OCI-LY1 (cell line): ENCODE results near the gene C1QTNF1.

Experiments used
- H2AFZ ChIP-seq: fragments of 200-600 bp; sonication (generic), shearing (Covaris generic); 2 replicates; pipeline ENCODE4 v1.6.0; 2014; ENCODE audit warnings: antibody characterized with exemption, mild to moderate bottlenecking, low read length
- H3F3A ChIP-seq: fragments of 200-600 bp; sonication (generic), shearing (Covaris generic); 2 replicates; pipeline ENCODE4 v1.6.0; 2014; ENCODE audit warnings: mild to moderate bottlenecking, antibody characterized with exemption, low read length, moderate library complexity; ENCODE audit not compliant: insufficient read depth
- H3K27ac ChIP-seq: fragments of 200-600 bp; sonication (generic); 2 replicates; pipeline ENCODE4 v1.5.1; 2014; ENCODE audit warnings: low read length, mixed run types, mild to moderate bottlenecking, low read depth; ENCODE audit not compliant: poor library complexity, severe bottlenecking
- H3K27me3 ChIP-seq: fragments of 200-600 bp; sonication (generic); 2 replicates; pipeline ENCODE4 v1.6.0; 2014; ENCODE audit warnings: antibody characterized with exemption, mild to moderate bottlenecking, low read length, moderate library complexity; ENCODE audit not compliant: insufficient read depth
- H3K36me3 ChIP-seq: fragments of 200-600 bp; sonication (generic); 2 replicates; pipeline ENCODE4 v1.6.1; 2014; ENCODE audit warnings: mild to moderate bottlenecking, antibody characterized with exemption, low read length, moderate library complexity, mixed read lengths; ENCODE audit not compliant: insufficient read depth
- H3K4me1 ChIP-seq: fragments of 200-600 bp; sonication (generic); 2 replicates; pipeline ENCODE4 v1.5.1; 2014; ENCODE audit warnings: mild to moderate bottlenecking, low read length, moderate library complexity; ENCODE audit not compliant: insufficient read depth, severe bottlenecking
- H3K4me2 ChIP-seq: fragments of 200-600 bp; sonication (generic), shearing (Covaris generic); 2 replicates; pipeline ENCODE4 v1.6.1; 2014; ENCODE audit warnings: low read length
- H3K4me3 ChIP-seq: fragments of 200-600 bp; sonication (generic); 2 replicates; pipeline ENCODE4 v1.5.1; 2014; ENCODE audit warnings: low read length, low read depth, mild to moderate bottlenecking, mixed read lengths; ENCODE audit not compliant: poor library complexity, severe bottlenecking
- H3K79me2 ChIP-seq: fragments of 200-600 bp; shearing (Covaris generic); 2 replicates; pipeline ENCODE4 v1.6.1; 2016; ENCODE audit warnings: mixed run types, low read length, mixed read lengths; ENCODE audit not compliant: insufficient read depth
- H3K9ac ChIP-seq: fragments of 200-600 bp; sonication (generic), shearing (Covaris generic); 2 replicates; pipeline ENCODE4 v1.6.1; 2014; ENCODE audit warnings: mild to moderate bottlenecking, low read length, mixed read lengths
- H3K9me2 ChIP-seq: fragments of 200-600 bp; sonication (generic), shearing (Covaris generic); 2 replicates; pipeline ENCODE4 v1.6.1; 2014; ENCODE audit warnings: low read depth, mild to moderate bottlenecking, low read length, mixed read lengths
- H3K9me3 ChIP-seq: fragments of 200-600 bp; shearing (Covaris generic); 2 replicates; pipeline ENCODE4 v1.6.1; 2014; ENCODE audit warnings: low read length, mixed read lengths
- H4K20me1 ChIP-seq: fragments of 200-600 bp; sonication (generic), shearing (Covaris generic); 2 replicates; pipeline ENCODE4 v1.6.0; 2016; ENCODE audit warnings: mild to moderate bottlenecking, low read length; ENCODE audit not compliant: insufficient read depth
- CTCF ChIP-seq: fragments of 200-600 bp; sonication (generic), shearing (Covaris generic); IDR thresholded peaks from 2 replicates; pipeline ENCODE4 v1.5.1; 2017; ENCODE audit warnings: mild to moderate bottlenecking, antibody characterized with exemption, low read length, moderate library complexity, mixed read lengths
- EZH2 ChIP-seq: fragments of 200-600 bp; sonication (generic), shearing (Covaris generic); IDR thresholded peaks from 2 replicates; pipeline ENCODE4 v1.8.0; 2017; ENCODE audit warnings: borderline replicate concordance, mixed run types, mild to moderate bottlenecking, antibody characterized with exemption, low read length, moderate library complexity, mixed read lengths

Gene C1QTNF1

GRCh38 chr17:78990349-78991016 is 33.5 kb upstream of the C1QTNF1 start:
- Histone ChIP-seq H3K4me2 (no peak overlapping the region), H4K20me1 (no peaks in the 10 kb centered on the region), H3F3A (no peaks in the 10 kb centered on the region), H3K4me3 (no peak overlapping the region), H3K9me3 (no peaks in the 10 kb centered on the region), H3K79me2 (no peaks in the 10 kb centered on the region), H3K27ac (no peak overlapping the region), H3K9me2 (no peaks in the 10 kb centered on the region), H3K27me3 (no peaks in the 10 kb centered on the region), H3K4me1 (no peaks in the 10 kb centered on the region), H3K36me3 (peaks cover 42% of the 10 kb centered on the region), H3K9ac (no peak overlapping the region), H2AFZ (no peak overlapping the region)
- TF ChIP-seq CTCF (no peak), EZH2 (no peak)

DNA sequence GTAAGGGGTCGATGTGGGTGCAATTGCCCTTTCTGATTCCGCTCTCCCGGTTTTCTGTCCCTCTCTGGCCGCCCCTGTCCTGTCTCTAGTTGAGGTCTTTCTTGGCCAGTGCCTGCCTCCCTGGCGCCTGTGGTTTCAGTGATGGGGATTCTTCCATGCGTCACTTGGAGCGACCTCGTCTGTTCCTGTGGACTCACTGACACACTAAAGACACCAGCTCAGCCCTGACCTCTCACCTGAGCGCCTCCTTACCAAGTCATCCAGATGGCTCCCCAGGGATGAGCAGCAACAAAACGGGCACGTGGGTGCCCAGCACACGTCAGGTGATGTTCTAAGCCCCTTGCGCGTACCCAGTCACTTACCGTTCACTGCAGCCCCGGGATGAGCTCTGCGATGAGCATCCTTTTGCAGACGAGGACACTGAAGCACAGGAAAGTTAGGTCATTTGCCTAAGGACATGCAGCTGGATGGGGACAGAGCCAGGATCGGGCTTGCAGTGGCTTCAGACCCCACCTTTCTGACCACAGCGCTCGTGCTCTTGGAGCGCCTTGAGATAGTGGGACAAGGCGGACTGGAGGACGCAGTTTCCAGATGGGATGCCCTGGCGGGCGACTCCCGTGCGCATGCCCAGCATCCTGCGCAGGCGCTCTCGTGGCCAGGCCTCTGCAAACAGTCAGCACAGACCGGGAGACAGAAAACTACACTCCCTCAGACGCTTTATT is 32.8 kb upstream of the C1QTNF1 start:
- Histone ChIP-seq H3K4me2 (no peak overlapping the region), H3K27ac (no peak overlapping the region), H3K79me2 (no peaks in the 10 kb centered on the region), H3K4me3 (no peak overlapping the region), H3K36me3 (peaks cover 49% of the 10 kb centered on the region), H3F3A (no peaks in the 10 kb centered on the region), H3K4me1 (no peaks in the 10 kb centered on the region), H4K20me1 (no peaks in the 10 kb centered on the region), H3K9ac (no peak overlapping the region), H3K27me3 (no peaks in the 10 kb centered on the region), H3K9me3 (no peaks in the 10 kb centered on the region), H2AFZ (no peak overlapping the region), H3K9me2 (no peaks in the 10 kb centered on the region)
- no peak for TF ChIP-seq CTCF
- no peak for TF ChIP-seq EZH2

DNA sequence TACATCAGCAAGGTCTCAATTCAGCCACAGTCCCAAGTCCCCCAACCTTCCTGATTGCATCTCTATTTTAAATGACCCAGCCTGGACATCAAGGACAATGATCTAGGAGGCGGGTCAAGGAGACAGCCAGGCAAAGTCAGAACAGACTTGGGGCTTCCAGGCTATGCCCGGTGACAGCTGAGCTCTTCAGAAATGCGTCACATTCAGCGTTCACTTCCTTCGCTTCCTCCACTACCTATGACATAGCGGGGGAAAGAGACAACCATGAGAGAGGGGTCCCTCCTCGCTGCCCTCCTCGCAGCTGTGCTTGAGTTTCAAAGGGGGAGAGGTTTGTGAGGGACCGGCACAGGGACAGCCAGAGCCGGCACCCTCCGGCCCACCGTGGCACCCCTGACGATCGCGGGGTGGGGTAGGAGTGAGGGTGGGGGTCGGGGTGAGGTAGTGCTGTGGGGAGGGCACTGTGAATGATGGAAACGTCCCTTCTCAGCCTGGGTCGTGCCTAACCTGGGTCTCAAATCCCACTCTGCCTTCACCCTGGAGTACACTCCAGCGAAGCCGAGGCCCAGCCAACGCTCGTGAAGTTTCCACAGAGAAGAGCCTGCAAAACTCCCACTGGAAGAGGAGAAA is 31.9 kb upstream of the C1QTNF1 start:
- no peaks in the 10 kb centered on the region for H4K20me1 ChIP-seq
- no peaks in the 10 kb centered on the region for H3K9me3 ChIP-seq
- no peaks in the 10 kb centered on the region for H3K9me2 ChIP-seq
- H3K27ac ChIP-seq: no peak overlapping the region
- no peaks in the 10 kb centered on the region for H3F3A ChIP-seq
- H3K4me2 ChIP-seq: no peak overlapping the region
- no peak overlapping the region for H2AFZ ChIP-seq
- H3K4me1 ChIP-seq: no peaks in the 10 kb centered on the region
- H3K4me3 ChIP-seq: no peak overlapping the region
- no peaks in the 10 kb centered on the region for H3K79me2 ChIP-seq
- peaks cover 55% of the 10 kb centered on the region for H3K36me3 ChIP-seq
- no peak overlapping the region for H3K9ac ChIP-seq
- TF ChIP-seq CTCF: no peak
- TF ChIP-seq EZH2: no peak
- no peaks in the 10 kb centered on the region for H3K27me3 ChIP-seq
